ENCODE results near the gene TGFBR3L.

TGFBR3L gene

DNA sequence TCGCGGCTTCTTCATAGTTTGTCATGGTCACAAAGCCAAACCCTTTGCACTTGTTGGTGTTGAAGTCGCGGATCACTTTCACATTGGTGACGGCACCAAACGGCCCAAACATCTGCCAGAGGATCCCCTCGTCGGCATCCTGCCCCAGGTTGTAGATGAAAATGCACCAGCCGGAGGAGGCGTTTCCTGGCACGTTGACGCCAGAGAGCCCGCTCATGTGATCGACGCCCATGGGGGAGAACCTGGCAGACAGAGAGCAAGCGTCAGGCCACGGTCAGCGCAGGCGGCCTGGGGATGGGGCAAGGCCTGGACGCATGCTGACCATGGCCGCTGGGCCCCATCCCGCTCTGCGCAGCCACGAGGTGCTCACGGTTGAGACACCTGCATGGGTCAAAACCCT, 48.9 kb downstream of the TGFBR3L start:
- no peak for DNase-seq (ENCODE audit: low read depth)
- H3K4me3 ChIP-seq (ENCODE audit: low read depth, low read length) = no peak overlapping the region
- TF ChIP-seq, protein P1, sequence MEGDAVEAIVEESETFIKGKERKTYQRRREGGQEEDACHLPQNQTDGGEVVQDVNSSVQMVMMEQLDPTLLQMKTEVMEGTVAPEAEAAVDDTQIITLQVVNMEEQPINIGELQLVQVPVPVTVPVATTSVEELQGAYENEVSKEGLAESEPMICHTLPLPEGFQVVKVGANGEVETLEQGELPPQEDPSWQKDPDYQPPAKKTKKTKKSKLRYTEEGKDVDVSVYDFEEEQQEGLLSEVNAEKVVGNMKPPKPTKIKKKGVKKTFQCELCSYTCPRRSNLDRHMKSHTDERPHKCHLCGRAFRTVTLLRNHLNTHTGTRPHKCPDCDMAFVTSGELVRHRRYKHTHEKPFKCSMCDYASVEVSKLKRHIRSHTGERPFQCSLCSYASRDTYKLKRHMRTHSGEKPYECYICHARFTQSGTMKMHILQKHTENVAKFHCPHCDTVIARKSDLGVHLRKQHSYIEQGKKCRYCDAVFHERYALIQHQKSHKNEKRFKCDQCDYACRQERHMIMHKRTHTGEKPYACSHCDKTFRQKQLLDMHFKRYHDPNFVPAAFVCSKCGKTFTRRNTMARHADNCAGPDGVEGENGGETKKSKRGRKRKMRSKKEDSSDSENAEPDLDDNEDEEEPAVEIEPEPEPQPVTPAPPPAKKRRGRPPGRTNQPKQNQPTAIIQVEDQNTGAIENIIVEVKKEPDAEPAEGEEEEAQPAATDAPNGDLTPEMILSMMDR (IDR thresholded peaks at IDR 0.05; ENCODE audit: control insufficient read depth, extremely low read depth, insufficient read depth) = no peak

DNA sequence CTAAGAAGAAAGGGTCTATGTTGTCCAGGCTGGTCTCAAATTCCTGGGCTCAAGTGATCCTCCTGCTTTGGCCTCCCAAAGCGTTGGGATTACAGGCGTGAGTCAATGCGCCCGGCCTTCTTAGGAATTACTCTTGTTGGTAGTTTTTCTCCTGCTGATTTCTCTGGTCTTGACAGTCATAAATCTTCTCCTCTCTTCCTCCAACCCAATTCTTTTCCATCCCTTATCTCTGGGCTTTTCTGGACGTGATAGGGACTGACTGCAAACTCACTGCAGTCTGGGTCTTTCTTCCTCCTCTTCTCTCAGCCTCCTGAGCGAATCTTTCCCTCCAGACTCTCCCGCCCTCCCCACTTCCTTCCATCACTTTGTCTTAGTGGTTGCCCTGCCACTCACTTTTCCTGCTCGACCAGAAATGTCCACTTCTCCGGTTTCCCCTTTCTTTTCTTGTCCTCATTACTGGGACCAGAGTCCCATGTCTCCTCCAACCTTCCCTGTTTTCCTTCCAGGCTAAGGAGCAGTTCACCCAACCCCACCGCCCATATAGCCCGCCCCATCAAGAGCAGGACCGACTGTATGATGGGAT, 50.7 kb downstream of the TGFBR3L start:
- no peak overlapping the region for H3K4me3 ChIP-seq (ENCODE audit: low read depth, low read length)
- no peak for DNase-seq (ENCODE audit: low read depth)
- TF ChIP-seq, protein P1 (IDR thresholded peaks at IDR 0.05; ENCODE audit: control insufficient read depth, extremely low read depth, insufficient read depth) = no peak

DNA sequence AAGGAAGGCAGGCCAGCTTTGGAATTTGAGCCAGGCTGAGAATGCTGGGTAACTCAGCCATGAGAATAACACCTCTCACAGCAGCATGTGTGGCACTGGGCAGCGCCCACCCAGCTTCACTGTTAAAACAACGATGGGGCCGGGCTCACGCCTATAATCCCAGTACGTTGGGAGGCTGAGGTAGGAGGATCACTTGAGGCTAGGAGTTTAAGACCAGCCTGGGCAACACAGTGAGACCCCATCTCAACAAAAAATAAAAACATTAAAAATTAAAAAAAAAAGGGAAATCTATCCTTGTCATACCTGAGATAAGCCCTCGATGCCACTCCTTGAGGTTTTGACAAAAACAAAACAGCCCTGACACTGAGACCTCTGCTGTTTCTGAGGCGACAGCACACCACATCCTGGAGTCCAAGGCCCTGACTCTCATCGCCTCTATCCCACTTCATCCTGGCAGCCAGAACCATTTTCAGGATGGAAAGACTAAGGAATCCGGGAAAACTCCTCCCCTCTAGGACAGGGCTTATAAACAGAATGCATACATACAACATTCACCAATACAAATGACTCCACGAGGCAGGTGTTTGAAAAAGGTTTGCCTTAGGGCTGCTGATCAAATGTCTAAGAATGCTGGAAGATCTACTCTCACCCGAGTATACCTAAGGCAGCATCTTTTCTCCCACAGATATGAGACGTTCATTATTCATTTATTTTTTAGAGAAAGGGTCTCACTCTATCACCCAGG, 51.5 kb downstream of the TGFBR3L start:
- H3K4me3 ChIP-seq (ENCODE audit: low read depth, low read length) = no peak overlapping the region
- TF ChIP-seq, protein P1 (IDR thresholded peaks at IDR 0.05; ENCODE audit: control insufficient read depth, extremely low read depth, insufficient read depth) = no peak
- no peak for DNase-seq (ENCODE audit: low read depth)

DNA sequence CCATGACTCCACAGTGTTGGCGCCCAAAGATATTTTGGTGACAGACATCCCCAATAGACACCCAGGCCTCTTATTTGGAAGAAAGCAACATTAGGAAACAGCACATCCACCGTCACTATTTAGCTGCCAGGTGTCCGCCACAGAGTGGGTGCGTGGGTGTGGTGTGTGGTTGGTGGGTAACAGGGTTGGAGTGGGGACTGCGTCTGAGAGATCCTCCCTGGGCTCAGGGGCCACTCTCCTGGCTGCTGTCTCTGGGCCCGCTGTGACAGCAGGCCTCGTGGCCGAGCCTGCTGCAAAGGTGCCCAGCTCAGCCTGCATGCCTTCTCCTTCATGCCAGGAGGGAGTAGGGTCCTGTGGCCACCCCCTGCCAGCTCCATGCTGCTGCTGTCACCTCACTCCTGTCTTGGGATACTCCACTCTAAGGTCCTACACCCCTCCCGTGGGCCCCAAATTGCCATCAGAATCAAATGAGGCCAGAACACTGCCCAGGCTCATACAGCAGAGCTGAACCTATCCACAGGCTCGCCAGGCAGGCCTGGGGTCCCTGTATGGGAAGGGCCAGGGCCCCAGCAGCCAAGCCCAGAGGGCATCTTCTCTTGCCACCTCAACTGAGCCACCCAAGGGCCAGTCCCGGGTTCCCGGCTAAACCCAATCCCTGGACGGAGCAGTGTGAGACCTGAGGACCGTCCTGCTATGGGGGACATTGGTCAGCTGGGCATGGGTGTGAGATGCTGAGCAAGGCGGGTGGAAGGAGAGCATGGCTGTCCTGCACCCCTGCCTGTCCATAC, 53.6 kb downstream of the TGFBR3L start:
- DNase-seq (ENCODE audit: low read depth) = no peak
- no peak overlapping the region for H3K4me3 ChIP-seq (ENCODE audit: low read depth, low read length)
- TF ChIP-seq, protein P1 (IDR thresholded peaks at IDR 0.05; ENCODE audit: control insufficient read depth, extremely low read depth, insufficient read depth) = no peak

Measured in LNCaP clone FGC (cell line).